Activated CD8-positive, alpha-beta memory T cell treated with anti-CD3 and anti-CD28 coated beads, Interleukin-2, amount 10 ng/mL, durations not matched to agents 7 days and 5 days (primary cell): ENCODE measurements around the gene ZNF775. TPM values are rescaled to one million over a fixed set of nuclear protein-coding genes. Genes with fewer than 3 reads are reported as not detected.

Experiments
- ATAC-seq: fragments of 150-1000 bp; cut with Tn5 transposase; one replicate; pipeline ENCODE4 v1.10.0; 2021; ENCODE audit warnings: moderate library complexity
- CTCF ChIA-PET: fragments of 350-600 bp; sonication (Branson Sonifier 250); formaldehyde crosslinking; loops from one replicate; lab custom pipeline; 2021; ENCODE audit warnings: antibody characterized with exemption; lab: Charles Lee
- DNase-seq: peaks from one replicate; pipeline ENCODE4 v3.0.0-alpha.2; 2020
- H3K27ac Mint-ChIP-seq: one replicate; pipeline ENCODE4 v1.8.0; 2021; ENCODE audit warnings: mild to moderate bottlenecking, mixed read lengths
- H3K27me3 Mint-ChIP-seq: one replicate; pipeline ENCODE4 v1.8.0; 2021; ENCODE audit warnings: mixed read lengths
- H3K36me3 Mint-ChIP-seq: one replicate; pipeline ENCODE4 v1.8.0; 2021; ENCODE audit warnings: mild to moderate bottlenecking, mixed read lengths
- H3K4me1 Mint-ChIP-seq: one replicate; pipeline ENCODE4 v1.8.0; 2021; ENCODE audit warnings: mixed read lengths
- H3K4me3 Mint-ChIP-seq: one replicate; pipeline ENCODE4 v1.8.0; 2021; ENCODE audit warnings: mild to moderate bottlenecking, moderate library complexity, mixed read lengths
- H3K9me3 Mint-ChIP-seq: one replicate; pipeline ENCODE4 v1.8.0; 2022; ENCODE audit warnings: low read depth, mixed read lengths
- total RNA-seq, 2 experiments: library from RNA; stranded (reverse); gene quantifications; one replicate each; pipeline ENCODE4 v1.2.3, GENCODE V29; 2021

Gene ZNF775
- total RNA-seq, 2 experiments from 2014 or later: 7.5 to 8.4 TPM

- peaks cover 8% of the 10 kb centered on the region for H3K36me3 Mint-ChIP-seq
- no peak for DNase-seq
- H3K27ac Mint-ChIP-seq: no peak overlapping the region
- H3K4me1 Mint-ChIP-seq: peaks cover 41% of the 10 kb centered on the region
- CTCF ChIA-PET: interaction anchor here (1.6 kb wide), 1 partner anchor 18 kb away, joined by 5 read pairs; no protein-coding TSS in a partner anchor
- H3K4me3 Mint-ChIP-seq: no peak overlapping the region
- H3K27me3 Mint-ChIP-seq: no peaks in the 10 kb centered on the region
- no peaks in the 10 kb centered on the region for H3K9me3 Mint-ChIP-seq
- ATAC-seq: no peak
Measured at GRCh38 chr7:150374026-150374425, 5.1 kb upstream of the ZNF775 start.

DNA sequence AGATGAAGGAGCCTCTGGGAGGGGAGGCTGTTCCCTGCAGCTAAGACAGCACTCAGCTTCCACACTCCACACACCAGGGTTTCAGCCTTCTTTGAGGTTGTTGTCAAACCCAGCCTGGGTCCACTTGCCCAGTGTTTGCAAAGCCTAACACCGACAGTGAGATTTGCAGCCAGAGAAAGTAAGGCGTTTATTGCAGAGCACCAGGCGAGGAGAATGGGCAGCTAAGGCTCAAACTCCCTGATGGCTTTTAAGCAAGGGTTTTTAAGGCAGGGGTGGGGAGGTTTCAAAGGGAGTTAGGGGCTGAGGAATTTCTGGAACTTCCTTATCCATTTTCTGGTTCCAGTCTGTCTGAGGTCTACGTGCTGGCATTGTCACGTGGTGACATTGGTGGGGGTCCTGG, 4.7 kb upstream of the ZNF775 start:
- no peak for ATAC-seq
- H3K4me3 Mint-ChIP-seq: no peak overlapping the region
- H3K9me3 Mint-ChIP-seq: no peaks in the 10 kb centered on the region
- no peak overlapping the region for H3K27ac Mint-ChIP-seq
- no peaks in the 10 kb centered on the region for H3K27me3 Mint-ChIP-seq
- CTCF ChIA-PET: interaction anchor here (1.6 kb wide), 1 partner anchor 18 kb away, joined by 5 read pairs; no protein-coding TSS in a partner anchor
- H3K4me1 Mint-ChIP-seq: peaks cover 37% of the 10 kb centered on the region
- no peak for DNase-seq
- peaks cover 8% of the 10 kb centered on the region for H3K36me3 Mint-ChIP-seq

GRCh38 chr7:150375662-150376521, 3.2 kb upstream of the ZNF775 start:
- H3K9me3 Mint-ChIP-seq: no peaks in the 10 kb centered on the region
- peaks cover 36% of the 10 kb centered on the region for H3K4me1 Mint-ChIP-seq
- no peak overlapping the region for H3K4me3 Mint-ChIP-seq
- H3K27me3 Mint-ChIP-seq: no peaks in the 10 kb centered on the region
- DNase-seq (no peak), ATAC-seq (no peak)
- peaks cover 9% of the 10 kb centered on the region for H3K36me3 Mint-ChIP-seq
- no peak overlapping the region for H3K27ac Mint-ChIP-seq
- CTCF ChIA-PET: interaction anchor here (1.6 kb wide), 1 partner anchor 20 kb away, joined by 5 read pairs; no protein-coding TSS in a partner anchor

DNA sequence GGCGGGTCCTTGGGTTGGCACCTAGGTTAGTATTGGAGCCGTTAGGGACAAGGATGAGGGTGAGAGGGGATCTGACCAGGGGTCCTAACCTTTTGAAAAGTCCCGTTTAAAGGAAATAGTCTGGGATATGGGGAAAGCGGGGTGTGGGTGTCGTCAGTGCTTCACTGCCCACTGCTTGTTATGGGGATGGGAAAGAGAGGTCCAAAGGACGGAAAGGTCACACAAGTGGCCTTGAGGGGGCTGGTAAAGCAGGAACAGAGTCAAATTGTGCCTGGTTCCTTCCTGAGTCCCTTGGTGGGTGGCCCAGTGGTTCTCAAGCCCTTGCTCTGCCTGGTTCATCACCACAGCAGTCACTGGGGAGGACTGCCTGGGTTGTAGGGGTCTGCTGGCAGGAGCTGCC, 2.6 kb upstream of the ZNF775 start:
- peaks cover 38% of the 10 kb centered on the region for H3K4me1 Mint-ChIP-seq
- no peak for ATAC-seq
- no peaks in the 10 kb centered on the region for H3K9me3 Mint-ChIP-seq
- H3K27ac Mint-ChIP-seq: no peak overlapping the region
- H3K27me3 Mint-ChIP-seq: no peaks in the 10 kb centered on the region
- DNase-seq: no peak
- H3K4me3 Mint-ChIP-seq: no peak overlapping the region
- peaks cover 9% of the 10 kb centered on the region for H3K36me3 Mint-ChIP-seq
- CTCF ChIA-PET: interaction anchor here (2.1 kb wide), 1 partner anchor 30 kb away, joined by 9 read pairs; a partner anchor contains a TSS

DNA sequence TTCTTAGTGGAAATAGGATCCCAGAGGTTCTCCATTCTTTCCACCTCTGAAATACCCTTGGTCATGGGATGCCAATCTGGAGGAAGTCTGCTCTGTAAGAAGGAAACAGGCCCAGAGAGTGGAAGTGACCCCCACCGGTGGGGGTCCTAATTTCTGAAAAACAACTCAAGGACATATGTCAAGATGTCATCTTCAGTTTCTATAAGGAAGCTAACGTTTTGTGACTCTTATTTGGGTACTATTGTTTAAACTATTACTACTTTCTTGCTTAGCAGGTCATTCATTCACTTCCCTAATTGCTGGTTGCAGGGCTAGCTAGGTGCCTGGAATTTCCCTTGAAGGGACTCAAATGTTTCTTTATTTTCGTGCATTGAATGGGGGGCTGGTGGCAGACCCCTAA, 1.9 kb upstream of the ZNF775 start:
- Mint-ChIP-seq H3K4me1 (peaks cover 38% of the 10 kb centered on the region), H3K27me3 (no peaks in the 10 kb centered on the region), H3K36me3 (peaks cover 9% of the 10 kb centered on the region), H3K4me3 (no peak overlapping the region), H3K9me3 (no peaks in the 10 kb centered on the region), H3K27ac (no peak overlapping the region)
- DNase-seq (no peak), ATAC-seq (no peak)
- CTCF ChIA-PET: interaction anchor here (1.0 to 2.1 kb wide), 7 partner anchors 11 to 378 kb away, joined by 3 to 9 read pairs (median 4); a partner anchor contains a TSS

DNA sequence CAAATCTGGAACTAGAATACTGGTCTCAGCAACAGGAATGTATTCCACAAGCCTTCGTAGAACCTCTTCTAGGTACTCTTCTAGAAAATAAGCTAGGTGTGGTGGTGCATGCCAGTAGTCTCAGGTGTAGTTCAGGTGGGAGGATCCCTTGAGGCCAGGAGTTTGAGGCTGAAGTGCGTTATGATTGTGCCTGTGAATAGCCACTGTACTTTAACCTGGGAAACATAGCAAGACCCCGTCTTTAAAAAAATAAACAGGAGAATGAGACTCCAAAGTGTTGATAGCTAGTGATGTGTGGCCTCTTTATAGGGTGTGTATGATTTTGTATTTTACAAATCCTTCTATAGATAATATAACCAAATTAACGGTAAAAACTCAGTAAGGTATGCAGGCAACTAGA, 1.5 kb upstream of the ZNF775 start:
- Mint-ChIP-seq H3K4me3 (peak overlapping the region; percentile 70), H3K27ac (no peak overlapping the region), H3K9me3 (no peaks in the 10 kb centered on the region), H3K4me1 (peaks cover 38% of the 10 kb centered on the region), H3K27me3 (no peaks in the 10 kb centered on the region), H3K36me3 (peaks cover 6% of the 10 kb centered on the region)
- CTCF ChIA-PET: interaction anchor here (0.9 to 2.1 kb wide), 9 partner anchors 11 to 378 kb away, joined by 3 to 9 read pairs (median 4); a partner anchor contains a TSS
- ATAC-seq (no peak), DNase-seq (no peak)

DNA sequence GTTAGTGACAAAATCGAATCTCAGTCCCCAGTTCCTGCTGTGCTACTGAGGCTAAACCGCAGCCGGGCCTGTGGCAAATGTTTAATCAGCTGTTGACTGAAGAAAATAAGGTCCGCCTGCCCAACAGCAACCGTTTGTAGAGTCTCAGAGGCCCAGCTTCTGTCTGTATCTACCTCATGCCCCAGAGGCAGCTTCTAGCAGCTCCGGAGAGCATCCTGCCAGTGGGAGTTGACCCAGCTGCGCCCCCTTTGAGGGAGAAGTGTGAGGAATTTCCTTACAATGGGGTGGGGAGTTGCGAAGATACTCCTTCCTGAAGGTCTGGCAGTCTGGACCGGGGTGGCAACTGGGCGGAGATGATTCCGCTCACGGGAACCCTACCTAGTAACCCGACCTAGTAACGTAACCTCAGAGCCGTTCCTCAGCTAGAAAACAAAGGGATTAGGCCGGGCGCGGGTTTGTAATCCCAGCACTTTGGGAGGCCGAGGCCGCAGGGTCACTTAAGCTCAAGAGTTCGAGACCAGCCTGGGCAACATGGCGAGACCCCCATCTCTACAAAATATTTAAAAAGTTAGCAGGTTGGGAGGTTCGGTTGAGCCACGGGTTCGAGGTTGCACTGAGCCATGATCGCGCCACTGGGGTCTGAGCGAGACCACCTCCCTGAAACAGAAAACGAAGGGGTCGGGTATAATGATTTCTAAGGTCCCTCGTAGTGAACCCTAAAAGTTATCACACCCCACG, 846 bp upstream of the ZNF775 start:
- Mint-ChIP-seq H3K27me3 (no peaks in the 10 kb centered on the region), H3K36me3 (peaks cover 4% of the 10 kb centered on the region), H3K4me1 (peaks cover 38% of the 10 kb centered on the region), H3K27ac (peak overlapping the region; percentile 67), H3K9me3 (no peaks in the 10 kb centered on the region), H3K4me3 (peak overlapping the region; percentile 70)
- no peak for ATAC-seq
- DNase-seq: peak; percentile 71
- CTCF ChIA-PET: interaction anchor here (0.9 to 2.1 kb wide), 9 partner anchors 10 to 377 kb away, joined by 3 to 9 read pairs (median 4); a partner anchor contains a TSS

DNA sequence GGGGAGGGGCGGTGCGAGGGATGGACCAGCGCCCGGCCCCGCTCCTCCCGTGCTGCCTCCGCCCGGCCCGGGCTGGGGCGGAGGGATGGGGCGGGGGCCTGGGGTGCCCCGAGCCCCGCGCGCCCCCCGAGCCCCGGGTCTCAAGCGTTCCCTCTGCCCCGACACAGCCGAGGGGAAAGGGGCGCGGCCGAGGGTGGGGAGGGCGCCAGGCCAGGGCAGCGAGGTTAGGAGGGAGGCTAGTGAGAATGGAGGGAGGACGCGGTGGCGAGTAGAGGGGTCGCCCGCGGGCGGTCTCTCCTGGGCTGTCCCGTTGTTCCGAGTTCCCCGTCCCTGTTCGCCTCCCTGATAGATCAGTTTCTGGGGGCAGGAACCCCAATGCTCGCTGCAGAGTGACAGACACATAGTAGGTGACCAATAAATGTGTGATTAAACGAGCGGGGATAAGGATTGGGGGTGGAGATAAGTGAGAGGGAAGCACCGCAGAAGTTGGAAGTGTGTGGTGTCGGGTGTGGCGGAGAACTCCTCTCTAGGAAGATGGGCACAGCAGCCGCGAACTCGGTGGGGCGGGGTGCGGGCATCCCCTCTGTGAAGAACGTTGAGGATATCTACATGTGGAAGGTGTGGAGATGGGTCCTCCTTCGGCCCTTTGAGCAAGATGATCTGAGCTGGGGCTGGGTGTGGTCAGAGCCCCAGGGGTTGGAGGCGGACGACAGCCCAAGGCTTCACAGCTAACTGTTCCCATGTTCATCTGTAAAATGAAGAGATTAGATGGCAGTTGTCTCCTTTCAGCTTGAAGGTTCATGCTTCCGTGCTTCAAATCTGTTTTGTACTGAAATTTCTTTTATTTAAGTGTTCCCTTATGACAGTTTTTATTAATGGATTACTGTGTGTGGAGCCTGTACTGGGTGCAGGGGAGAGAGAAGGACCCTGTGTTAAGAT, 580 bp downstream of the ZNF775 start:
- no peak for DNase-seq
- H3K36me3 Mint-ChIP-seq: peaks cover 2% of the 10 kb centered on the region
- H3K27me3 Mint-ChIP-seq: no peaks in the 10 kb centered on the region
- H3K4me3 Mint-ChIP-seq: peak overlapping the region; percentile 86
- CTCF ChIA-PET: interaction anchor here (1.3 kb wide), 1 partner anchor 21 kb away, joined by 3 read pairs; no protein-coding TSS in a partner anchor
- peaks cover 37% of the 10 kb centered on the region for H3K4me1 Mint-ChIP-seq
- ATAC-seq: no peak
- H3K27ac Mint-ChIP-seq: peak overlapping the region; percentile 62
- H3K9me3 Mint-ChIP-seq: no peaks in the 10 kb centered on the region

- no peak for DNase-seq
- no peak overlapping the region for H3K27ac Mint-ChIP-seq
Measured at GRCh38 chr7:150380463-150380862, 1.3 kb downstream of the ZNF775 start.

GRCh38 chr7:150381096-150381495, 2.0 kb downstream of the ZNF775 start:
- Mint-ChIP-seq H3K36me3 (peaks cover 2% of the 10 kb centered on the region), H3K4me1 (peaks cover 30% of the 10 kb centered on the region), H3K4me3 (no peak overlapping the region), H3K27me3 (no peaks in the 10 kb centered on the region), H3K9me3 (no peaks in the 10 kb centered on the region), H3K27ac (no peak overlapping the region)
- no peak for ATAC-seq
- CTCF ChIA-PET: no interaction called here
- DNase-seq: no peak

More at GRCh38 chr7:150380463-150380862, 1.3 kb downstream of the ZNF775 start:
- no peaks in the 10 kb centered on the region for H3K9me3 Mint-ChIP-seq
- peaks cover 35% of the 10 kb centered on the region for H3K4me1 Mint-ChIP-seq
- CTCF ChIA-PET: interaction anchor here (1.3 kb wide), 1 partner anchor 22 kb away, joined by 3 read pairs; no protein-coding TSS in a partner anchor
- no peaks in the 10 kb centered on the region for H3K27me3 Mint-ChIP-seq
- ATAC-seq: no peak
- H3K4me3 Mint-ChIP-seq: peak overlapping the region; percentile 86
- peaks cover 2% of the 10 kb centered on the region for H3K36me3 Mint-ChIP-seq

- H3K4me1 Mint-ChIP-seq: peaks cover 25% of the 10 kb centered on the region
- CTCF ChIA-PET: no interaction called here
- no peak for DNase-seq
- H3K27ac Mint-ChIP-seq: no peak overlapping the region
- no peak overlapping the region for H3K4me3 Mint-ChIP-seq
- H3K9me3 Mint-ChIP-seq: no peaks in the 10 kb centered on the region
- ATAC-seq: no peak
- peaks cover 2% of the 10 kb centered on the region for H3K36me3 Mint-ChIP-seq
- no peaks in the 10 kb centered on the region for H3K27me3 Mint-ChIP-seq
Measured at GRCh38 chr7:150381785-150382122, 2.6 kb downstream of the ZNF775 start.

GRCh38 chr7:150382123-150382843, 3.2 kb downstream of the ZNF775 start:
- no peak for ATAC-seq
- no peak overlapping the region for H3K4me3 Mint-ChIP-seq
- no peak overlapping the region for H3K27ac Mint-ChIP-seq
- DNase-seq: no peak
- no peaks in the 10 kb centered on the region for H3K27me3 Mint-ChIP-seq
- CTCF ChIA-PET: interaction anchor here (1.0 kb wide), 1 partner anchor 11 kb away, joined by 3 read pairs; no protein-coding TSS in a partner anchor
- peaks cover 2% of the 10 kb centered on the region for H3K36me3 Mint-ChIP-seq
- peaks cover 25% of the 10 kb centered on the region for H3K4me1 Mint-ChIP-seq
- no peaks in the 10 kb centered on the region for H3K9me3 Mint-ChIP-seq
